Measurements from ENCODE around the gene SEC24A.
"Not testable (repeated sequence)": the region's sequence is repeated elsewhere in the genome, so short reads cannot be mapped to it uniquely, and the experiment has no call there.

SEC24A gene

GRCh38 chr5:134648425-134649162 is at the start of gene SEC24A:
TSS of gene SEC24A (plus strand) at chr5:134648785. CDS start at chr5:134649077, 292 bp downstream.
- DNase-seq (ENCODE audit: low read depth) = peak; percentile 63

GRCh38 chr5:134599820-134600219 is 48.8 kb upstream of the SEC24A start:
- not testable (repeated sequence) for DNase-seq (ENCODE audit: low read depth); H3K4me3 ChIP-seq (ENCODE audit: low read depth, low read length)

More at GRCh38 chr5:134648425-134649162, at the start of gene SEC24A:
- peak within 1 kb of the TSS; percentile 100 for H3K4me3 ChIP-seq (ENCODE audit: low read depth, low read length)

- DNase-seq (ENCODE audit: low read depth) = peak; percentile 55
These were observed 48.0 kb upstream of the SEC24A start for GRCh38 chr5:134600600-134600999.

GRCh38 chr5:134603059-134603458 is 45.5 kb upstream of the SEC24A start:
- DNase-seq (ENCODE audit: low read depth) = peak; percentile 14
- no peak overlapping the region for H3K4me3 ChIP-seq (ENCODE audit: low read depth, low read length)

More at GRCh38 chr5:134600600-134600999, 48.0 kb upstream of the SEC24A start:
- no peak overlapping the region for H3K4me3 ChIP-seq (ENCODE audit: low read depth, low read length)

GRCh38 chr5:134604908-134605307 is 43.7 kb upstream of the SEC24A start:
- no peak for DNase-seq (ENCODE audit: low read depth)

GRCh38 chr5:134606726-134607125 is 41.9 kb upstream of the SEC24A start:
- no peak overlapping the region for H3K4me3 ChIP-seq (ENCODE audit: low read depth, low read length)
- DNase-seq (ENCODE audit: low read depth) = no peak

More at GRCh38 chr5:134604908-134605307, 43.7 kb upstream of the SEC24A start:
- no peak overlapping the region for H3K4me3 ChIP-seq (ENCODE audit: low read depth, low read length)

- no peak for DNase-seq (ENCODE audit: low read depth)
These were observed 40.0 kb upstream of the SEC24A start for GRCh38 chr5:134608555-134608954.

GRCh38 chr5:134609232-134609851 is 39.2 kb upstream of the SEC24A start:
- no peak for DNase-seq (ENCODE audit: low read depth)
- H3K4me3 ChIP-seq (ENCODE audit: low read depth, low read length) = no peak overlapping the region

More at GRCh38 chr5:134608555-134608954, 40.0 kb upstream of the SEC24A start:
- H3K4me3 ChIP-seq (ENCODE audit: low read depth, low read length) = no peak overlapping the region

- H3K4me3 ChIP-seq (ENCODE audit: low read depth, low read length) = no peak overlapping the region
- no peak for DNase-seq (ENCODE audit: low read depth)
These were observed 37.9 kb upstream of the SEC24A start for GRCh38 chr5:134610725-134611124.

- no peak overlapping the region for H3K4me3 ChIP-seq (ENCODE audit: low read depth, low read length)
- DNase-seq (ENCODE audit: low read depth) = no peak
These were observed 37.1 kb upstream of the SEC24A start for GRCh38 chr5:134611515-134611914.

GRCh38 chr5:134614450-134615085 is 34.0 kb upstream of the SEC24A start:
- H3K4me3 ChIP-seq (ENCODE audit: low read depth, low read length) = no peak overlapping the region
- no peak for DNase-seq (ENCODE audit: low read depth)

- no peak overlapping the region for H3K4me3 ChIP-seq (ENCODE audit: low read depth, low read length)
- no peak for DNase-seq (ENCODE audit: low read depth)
These were observed 28.0 kb upstream of the SEC24A start for GRCh38 chr5:134620634-134621033.

- DNase-seq (ENCODE audit: low read depth) = no peak
- H3K4me3 ChIP-seq (ENCODE audit: low read depth, low read length) = no peak overlapping the region
These were observed 23.0 kb upstream of the SEC24A start for GRCh38 chr5:134625559-134625958.

- DNase-seq (ENCODE audit: low read depth) = peak; percentile 12
- H3K4me3 ChIP-seq (ENCODE audit: low read depth, low read length) = no peak overlapping the region
These were observed 22.1 kb upstream of the SEC24A start for GRCh38 chr5:134626369-134627014.

- no peak overlapping the region for H3K4me3 ChIP-seq (ENCODE audit: low read depth, low read length)
- no peak for DNase-seq (ENCODE audit: low read depth)
These were observed 14.4 kb upstream of the SEC24A start for GRCh38 chr5:134634227-134634626.

- not testable (repeated sequence) for DNase-seq (ENCODE audit: low read depth); H3K4me3 ChIP-seq (ENCODE audit: low read depth, low read length)
These were observed 13.2 kb upstream of the SEC24A start for GRCh38 chr5:134635366-134635765.

- no peak for DNase-seq (ENCODE audit: low read depth)
- no peak overlapping the region for H3K4me3 ChIP-seq (ENCODE audit: low read depth, low read length)
These were observed 11.4 kb upstream of the SEC24A start for GRCh38 chr5:134637116-134637721.

- H3K4me3 ChIP-seq (ENCODE audit: low read depth, low read length) = no peak overlapping the region
- DNase-seq (ENCODE audit: low read depth) = no peak
These were observed 9.8 kb upstream of the SEC24A start for GRCh38 chr5:134638760-134639201.

GRCh38 chr5:134642931-134643530 is 5.6 kb upstream of the SEC24A start:
- no peak overlapping the region for H3K4me3 ChIP-seq (ENCODE audit: low read depth, low read length)
- DNase-seq (ENCODE audit: low read depth) = no peak
